Coronary artery (tissue), 2 donors: ENCODE data around the gene CYP1A1.
"Not testable (repeated sequence)": the region's sequence is repeated elsewhere in the genome, so short reads cannot be mapped to it uniquely, and the experiment has no call there.

Experiments used
- DNase-seq: peaks from one replicate; pipeline ENCODE4 v3.0.0-alpha.2; 2017; ENCODE audit warnings: low spot score
- H3K27ac ChIP-seq, 2 donors: fragments of 200-600 bp; sonication (generic); one replicate each; pipeline ENCODE4 v1.5.1; 2016 to 2019
- H3K4me3 ChIP-seq: fragments of 200-600 bp; sonication (generic); 2 replicates; pipeline ENCODE4 v1.5.1; 2016; ENCODE audit warnings: mild to moderate bottlenecking, moderate library complexity
- CTCF ChIP-seq: fragments of 200-600 bp; sonication (generic); IDR thresholded peaks from one replicate; pipeline ENCODE4 v1.5.1; 2019; ENCODE audit warnings: antibody characterized with exemption

CYP1A1 gene

GRCh38 chr15:74735305-74735704 is 10.0 kb upstream of the CYP1A1 start:
- Histone ChIP-seq H3K27ac (no peak overlapping the region), H3K4me3 (no peak overlapping the region)
- TF ChIP-seq CTCF: no peak
- no peak for DNase-seq

DNA sequence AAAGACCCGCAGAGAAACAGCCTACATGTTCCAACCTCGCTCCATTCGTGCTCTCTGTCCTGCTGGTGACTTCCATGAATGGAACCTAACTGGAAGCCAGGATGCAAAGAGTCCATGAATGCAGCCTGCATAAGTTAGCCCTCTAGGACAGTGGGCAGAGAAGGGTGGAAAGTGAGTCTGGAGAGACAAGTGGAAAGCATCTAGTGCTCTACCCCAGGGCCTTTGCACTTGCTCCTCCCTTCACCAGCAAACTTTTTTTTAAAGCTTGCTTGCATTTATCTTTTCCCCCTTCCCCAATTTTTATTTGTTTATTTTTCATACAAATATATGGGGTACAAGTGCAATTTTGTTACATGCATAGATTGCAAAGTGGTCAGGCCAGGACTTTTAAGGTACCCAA is 7.9 kb upstream of the CYP1A1 start:
- Histone ChIP-seq H3K27ac (no peak overlapping the region), H3K4me3 (no peak overlapping the region)
- no peak for TF ChIP-seq CTCF
- DNase-seq: no peak

GRCh38 chr15:74732846-74733245 is 7.5 kb upstream of the CYP1A1 start:
- no peak overlapping the region for H3K4me3 ChIP-seq
- H3K27ac ChIP-seq: no peak overlapping the region
- TF ChIP-seq CTCF: no peak
- no peak for DNase-seq

DNA sequence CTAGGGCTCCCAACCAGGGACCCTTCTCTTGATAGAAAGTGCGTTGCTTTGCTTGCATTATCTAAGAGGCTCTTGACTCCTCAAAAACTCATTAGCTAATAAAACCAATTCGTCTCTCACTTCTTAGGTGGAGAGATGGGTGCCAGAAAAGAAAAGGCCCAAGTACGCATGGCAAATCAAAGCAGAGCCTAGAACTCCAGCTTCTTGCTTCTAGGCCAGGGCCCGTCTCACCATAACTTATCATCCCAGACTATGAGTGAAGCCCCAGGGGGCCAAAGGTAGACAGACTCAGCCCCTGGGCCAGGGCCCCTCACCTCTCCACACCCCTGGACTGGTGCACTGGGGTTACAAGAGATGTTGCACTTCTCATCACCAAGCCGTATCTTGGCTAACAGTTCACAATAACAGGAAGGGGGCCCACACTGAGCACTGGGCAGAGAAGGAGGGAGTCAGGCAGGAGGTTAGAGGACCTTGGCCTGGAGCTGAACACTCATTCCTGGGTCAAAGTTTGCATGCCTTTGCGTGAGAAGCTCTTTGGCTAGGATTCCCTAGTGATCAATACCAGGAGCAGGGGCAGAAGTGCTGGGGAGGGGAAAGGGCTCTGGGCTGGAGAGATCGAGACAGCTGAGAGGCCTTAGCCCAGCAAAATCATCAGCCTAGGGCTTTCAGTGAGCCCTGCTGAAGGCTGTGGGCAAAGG is 5.4 kb upstream of the CYP1A1 start:
- H3K27ac ChIP-seq: no peak overlapping the region
- no peak for TF ChIP-seq CTCF
- H3K4me3 ChIP-seq: no peak overlapping the region
- no peak for DNase-seq

DNA sequence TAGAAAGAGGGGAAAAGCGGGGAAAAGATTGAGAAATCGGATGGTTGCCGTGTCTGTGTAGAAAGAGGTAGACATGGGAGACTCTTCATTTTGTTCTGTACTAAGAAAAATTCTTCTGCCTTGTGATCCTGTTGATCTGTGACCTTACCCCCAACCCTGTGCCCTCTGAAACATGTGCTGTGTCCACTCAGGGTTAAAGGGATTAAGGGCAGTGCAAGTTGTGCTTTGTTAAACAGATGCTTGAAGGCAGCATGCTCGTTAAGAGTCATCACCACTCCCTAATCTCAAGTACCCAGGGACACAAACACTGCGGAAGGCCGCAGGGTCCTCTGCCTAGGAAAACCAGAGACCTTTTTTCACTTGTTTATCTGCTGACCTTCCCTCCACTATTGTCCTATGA is 4.0 kb upstream of the CYP1A1 start:
- DNase-seq, H3K4me3 ChIP-seq, H3K27ac ChIP-seq: not testable (repeated sequence)

DNA sequence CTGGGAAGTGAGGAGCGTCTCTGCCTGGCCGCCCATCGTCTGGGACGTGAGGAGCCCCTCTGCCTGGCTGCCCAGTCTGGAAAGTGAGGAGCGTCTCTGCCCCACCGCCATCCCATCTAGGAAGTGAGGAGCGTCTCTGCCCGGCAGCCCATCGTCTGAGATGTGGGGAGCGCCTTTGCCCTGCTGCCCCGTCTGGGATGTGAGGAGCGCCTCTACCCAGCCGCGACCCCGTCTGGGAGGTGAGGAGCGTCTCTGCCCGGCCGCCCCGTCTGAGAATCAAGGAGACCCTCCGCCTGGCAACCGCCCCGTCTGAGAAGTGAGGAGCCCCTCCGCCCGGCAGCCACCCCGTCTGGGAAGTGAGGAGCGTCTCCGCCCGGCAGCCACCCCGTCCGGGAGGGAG is 3.4 kb upstream of the CYP1A1 start:
- not testable (repeated sequence) for DNase-seq, H3K27ac ChIP-seq, H3K4me3 ChIP-seq

- peak; percentile 52 for DNase-seq
- no peak overlapping the region for H3K4me3 ChIP-seq
- no peak for TF ChIP-seq CTCF
- H3K27ac ChIP-seq: no peak overlapping the region
Observed at GRCh38 chr15:74727727-74728126, 2.4 kb upstream of the CYP1A1 start.

- no peak for DNase-seq
- no peak for TF ChIP-seq CTCF
- no peak overlapping the region for H3K27ac ChIP-seq
- peak overlapping the region; percentile 81 for H3K4me3 ChIP-seq
Observed at GRCh38 chr15:74726774-74727164, 1.4 kb upstream of the CYP1A1 start.
